ENCODE results near the gene AJM1.
"Not testable (repeated sequence)": the region's sequence is repeated elsewhere in the genome, so short reads cannot be mapped to it uniquely, and the experiment has no call there.

AJM1 gene

DNA sequence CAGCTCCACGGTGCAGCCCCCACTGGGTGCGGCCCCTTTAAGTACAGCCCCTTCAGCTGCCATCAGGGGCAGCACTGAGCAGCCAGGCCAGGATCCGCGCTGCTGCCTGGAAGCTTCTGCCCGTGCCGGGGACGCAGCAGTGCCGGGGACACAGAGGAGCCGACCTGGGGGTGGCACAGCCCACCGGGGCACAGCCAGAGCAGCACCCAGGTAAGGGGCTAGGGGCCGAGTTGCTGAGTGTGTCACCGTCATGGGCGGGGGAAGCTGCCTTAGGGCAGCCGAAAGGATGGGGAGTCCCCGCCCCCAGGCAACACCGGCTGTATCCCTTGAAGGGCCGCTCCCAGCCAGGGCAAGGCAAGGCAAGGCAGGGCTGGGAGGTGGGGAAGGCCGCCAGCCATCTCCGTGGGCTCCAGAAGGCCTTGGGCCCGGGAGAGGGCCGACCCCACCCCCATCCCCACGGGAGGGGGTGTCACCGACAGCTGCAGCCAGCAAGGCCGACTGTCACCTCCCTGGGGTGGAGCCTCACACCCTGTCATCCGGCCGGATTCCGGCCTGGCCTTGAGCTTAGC is at the start of gene AJM1:
Gene AJM1 (plus strand): TSS at position 99 of the 569 bp plus-strand sequence. CDS start 1,937 bp downstream, outside the sequence.
- peak; percentile 63 for DNase-seq (ENCODE audit: low read depth)

DNA sequence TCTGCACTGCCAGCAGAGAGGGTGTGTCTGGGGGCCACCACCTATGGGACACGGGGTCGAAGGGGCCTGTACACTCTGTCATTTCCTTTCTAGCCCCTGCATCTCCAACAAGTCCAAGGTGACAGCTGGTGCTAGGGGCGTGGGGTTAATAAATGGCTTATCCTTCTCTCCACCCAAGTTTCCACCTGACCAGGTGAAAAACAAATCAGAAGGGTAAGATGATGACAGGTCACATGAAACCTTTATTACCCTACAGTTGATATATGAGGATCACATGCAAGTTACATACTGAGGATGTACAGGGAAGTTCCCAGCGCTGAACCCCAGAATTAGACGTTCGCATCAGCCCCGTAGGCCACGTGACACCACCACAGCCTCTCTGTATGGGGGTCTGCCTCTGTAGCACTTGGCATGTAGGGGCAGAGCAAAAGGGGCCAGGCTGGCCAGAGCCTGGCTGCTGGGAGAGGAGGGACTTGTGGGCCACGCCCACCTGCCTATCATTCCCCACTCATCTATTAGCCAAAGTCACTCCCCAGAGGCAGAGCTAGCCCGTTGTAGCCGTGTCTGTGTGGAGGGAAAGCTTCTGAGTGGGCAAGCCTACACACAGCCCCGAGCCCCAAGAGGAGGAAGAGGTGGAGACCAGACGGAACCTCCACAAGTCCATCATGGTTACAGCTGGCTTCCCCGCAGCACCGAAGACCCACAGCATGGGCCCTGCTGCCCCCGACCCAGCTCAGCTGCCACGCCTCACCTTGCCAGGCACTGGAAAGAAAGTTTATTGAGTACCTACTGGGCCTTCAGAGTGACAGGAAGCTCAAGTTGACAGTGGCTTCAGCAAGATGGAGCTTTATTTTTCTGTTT is 49.0 kb upstream of the AJM1 start:
- no peak for DNase-seq (ENCODE audit: low read depth)

DNA sequence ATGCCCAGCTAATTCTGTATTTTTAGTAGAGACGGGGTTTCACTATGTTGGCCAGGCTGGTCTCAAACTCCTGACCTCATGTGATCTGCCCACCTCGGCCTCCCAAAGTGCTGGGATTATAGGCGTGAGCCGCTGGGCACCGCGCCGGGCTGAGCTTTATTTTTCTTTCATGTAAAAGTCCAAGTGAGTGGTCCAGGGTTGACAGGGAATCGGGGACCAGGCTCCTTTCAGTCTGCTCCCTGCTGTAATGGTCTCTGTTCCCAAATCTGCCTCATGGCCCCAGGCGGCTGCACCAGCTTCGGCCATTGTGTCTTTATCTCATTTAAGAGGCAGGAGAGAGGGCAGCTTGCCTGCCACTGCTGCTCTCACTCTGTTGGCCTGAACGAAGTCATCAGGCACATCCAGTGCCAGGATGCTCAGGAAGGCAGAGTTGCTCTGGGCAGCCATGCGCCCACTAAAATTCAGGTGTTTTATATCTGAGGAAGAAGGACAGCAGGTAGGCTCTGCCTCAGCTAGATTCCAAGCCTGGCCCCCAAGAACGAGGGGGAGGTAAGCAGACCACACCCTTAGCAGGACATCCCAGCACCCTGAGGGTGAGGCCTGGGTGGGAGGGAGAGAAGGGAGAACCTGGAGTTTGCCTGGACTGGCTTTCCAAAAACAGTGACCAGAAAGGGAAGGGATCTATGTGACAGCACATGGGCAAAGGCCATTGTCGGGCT is 47.8 kb upstream of the AJM1 start:
- DNase-seq (ENCODE audit: low read depth) = no peak

DNA sequence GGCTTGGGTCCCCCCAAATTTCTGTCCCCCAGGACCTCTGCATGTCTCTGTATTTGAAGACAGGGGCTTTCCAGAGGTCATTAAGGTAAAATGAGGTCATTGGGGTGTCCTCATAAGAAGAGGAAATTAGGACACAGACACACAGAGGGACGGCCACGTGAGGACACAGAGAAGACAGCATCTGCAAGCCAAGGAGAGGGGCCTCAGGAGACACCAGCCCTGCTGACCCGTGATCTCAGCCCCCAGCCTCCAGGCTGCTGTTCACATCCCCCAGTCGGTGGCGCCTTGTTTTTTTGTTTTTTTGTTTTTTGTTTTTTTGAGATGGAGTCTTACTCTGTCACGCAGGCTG is 47.3 kb upstream of the AJM1 start:
- no peak for DNase-seq (ENCODE audit: low read depth)

DNA sequence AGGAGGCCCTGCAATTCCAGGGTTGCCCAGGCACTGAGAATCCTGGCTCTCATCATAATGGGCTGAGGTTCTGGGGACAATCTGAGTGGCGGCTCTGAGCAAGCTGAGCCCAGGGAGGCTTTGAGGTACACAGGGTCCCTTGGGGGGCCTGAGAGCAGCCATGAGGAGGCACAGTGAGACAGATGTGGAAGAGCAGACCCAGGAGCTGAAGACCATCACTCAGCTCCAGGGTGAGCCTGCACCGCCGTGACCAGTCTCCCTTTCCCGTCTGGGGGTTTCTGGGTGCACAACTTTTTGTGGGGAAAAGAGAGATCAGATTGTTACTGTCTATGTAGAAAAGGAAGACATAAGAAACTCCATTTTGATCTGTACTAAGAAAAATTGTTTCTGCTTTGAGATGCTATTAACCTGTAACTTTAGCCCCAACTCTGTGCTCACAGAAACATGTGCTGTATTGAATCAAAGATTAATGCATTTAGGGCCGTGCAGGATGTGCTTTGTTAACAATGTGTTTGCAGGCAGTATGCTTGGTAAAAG is 46.0 kb upstream of the AJM1 start, which contains the start of gene CCDC183:
Gene CCDC183 (plus strand): TSS at position 101 of the 537 bp plus-strand sequence. CDS start 60 bp downstream, at position 161.
- no peak for DNase-seq (ENCODE audit: low read depth)

DNA sequence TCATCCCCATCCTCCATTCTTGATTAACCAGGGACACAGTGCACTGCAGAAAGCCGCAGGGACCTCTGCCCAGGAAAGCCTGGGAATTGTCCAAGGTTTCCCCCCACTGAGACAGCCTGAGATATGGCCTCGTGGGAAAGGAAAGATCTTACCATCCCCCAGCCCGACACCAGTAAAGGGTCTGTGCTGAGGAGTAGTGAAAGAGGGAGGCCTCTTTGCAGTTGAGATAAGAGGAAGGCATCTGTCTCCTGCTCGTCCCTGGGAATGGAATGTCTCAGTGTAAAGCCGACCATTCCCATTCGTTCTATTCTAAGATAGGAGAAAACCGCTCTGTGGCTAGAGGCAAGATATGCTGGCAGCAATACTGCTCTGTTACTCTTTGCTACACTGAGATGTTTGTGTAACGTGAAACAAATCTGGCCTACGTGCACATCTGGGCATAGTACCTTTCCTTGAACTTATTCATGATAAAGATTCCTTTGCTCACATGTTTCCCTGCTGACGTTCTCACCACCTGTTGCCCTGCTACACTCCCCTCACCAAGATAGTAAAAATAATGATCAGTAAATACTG is 45.4 kb upstream of the AJM1 start:
- not testable (repeated sequence) for DNase-seq (ENCODE audit: low read depth)

DNA sequence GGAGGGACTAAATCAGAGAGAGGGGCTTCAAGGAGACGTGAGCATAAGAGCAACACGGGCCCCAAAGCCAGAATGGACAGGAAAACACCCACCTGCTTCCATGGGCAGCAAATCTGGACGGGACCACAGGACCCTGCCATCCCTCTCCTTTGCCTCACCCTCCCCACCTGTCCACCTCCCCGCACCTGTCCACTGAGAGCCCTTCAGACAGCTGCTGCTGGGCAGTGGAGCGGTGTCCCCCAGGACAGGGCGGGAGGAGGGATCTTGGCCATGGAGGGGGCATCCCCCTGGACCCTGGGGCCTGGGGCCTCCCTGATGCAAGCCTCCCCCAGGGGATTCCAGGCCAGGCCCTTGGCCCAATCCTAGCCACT is 43.6 kb upstream of the AJM1 start:
- DNase-seq (ENCODE audit: low read depth) = no peak

DNA sequence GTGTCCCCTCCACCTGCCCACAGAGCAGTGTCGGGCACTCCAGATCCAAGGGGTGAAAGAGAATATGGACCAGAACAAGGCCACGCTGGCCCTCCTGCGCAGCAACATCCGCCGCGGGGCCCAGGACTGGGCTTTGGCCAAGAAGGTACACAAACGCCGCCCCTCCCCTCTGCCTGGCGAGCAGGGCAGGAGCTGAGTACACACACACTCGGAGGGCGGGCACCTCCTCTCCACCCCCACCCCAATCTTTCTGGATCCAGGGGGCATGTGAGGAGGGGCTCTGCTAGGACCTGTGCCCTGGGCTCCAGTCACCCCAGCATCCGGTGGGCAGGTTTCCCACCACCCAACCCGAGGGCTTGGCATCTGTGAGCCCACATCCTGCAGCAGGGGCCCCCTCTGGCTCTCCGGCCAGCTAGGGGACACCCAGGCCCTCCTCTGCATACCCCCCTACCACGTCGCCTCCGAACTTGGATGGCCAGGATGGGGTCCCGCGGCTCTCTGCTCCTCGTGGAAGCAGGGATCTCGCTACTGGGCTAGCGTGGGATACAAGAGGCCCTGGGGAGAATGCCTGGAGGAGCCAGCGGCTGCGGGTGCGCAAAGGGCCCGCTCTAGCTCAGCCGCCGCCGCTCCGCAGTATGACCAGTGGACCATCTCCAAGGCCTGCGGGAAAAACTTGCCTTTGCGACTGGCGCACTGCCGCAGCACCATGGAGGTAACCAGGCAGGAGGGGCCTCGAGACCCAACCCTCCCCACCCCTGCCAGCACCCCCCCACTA is 43.0 kb upstream of the AJM1 start:
- DNase-seq (ENCODE audit: low read depth) = no peak

DNA sequence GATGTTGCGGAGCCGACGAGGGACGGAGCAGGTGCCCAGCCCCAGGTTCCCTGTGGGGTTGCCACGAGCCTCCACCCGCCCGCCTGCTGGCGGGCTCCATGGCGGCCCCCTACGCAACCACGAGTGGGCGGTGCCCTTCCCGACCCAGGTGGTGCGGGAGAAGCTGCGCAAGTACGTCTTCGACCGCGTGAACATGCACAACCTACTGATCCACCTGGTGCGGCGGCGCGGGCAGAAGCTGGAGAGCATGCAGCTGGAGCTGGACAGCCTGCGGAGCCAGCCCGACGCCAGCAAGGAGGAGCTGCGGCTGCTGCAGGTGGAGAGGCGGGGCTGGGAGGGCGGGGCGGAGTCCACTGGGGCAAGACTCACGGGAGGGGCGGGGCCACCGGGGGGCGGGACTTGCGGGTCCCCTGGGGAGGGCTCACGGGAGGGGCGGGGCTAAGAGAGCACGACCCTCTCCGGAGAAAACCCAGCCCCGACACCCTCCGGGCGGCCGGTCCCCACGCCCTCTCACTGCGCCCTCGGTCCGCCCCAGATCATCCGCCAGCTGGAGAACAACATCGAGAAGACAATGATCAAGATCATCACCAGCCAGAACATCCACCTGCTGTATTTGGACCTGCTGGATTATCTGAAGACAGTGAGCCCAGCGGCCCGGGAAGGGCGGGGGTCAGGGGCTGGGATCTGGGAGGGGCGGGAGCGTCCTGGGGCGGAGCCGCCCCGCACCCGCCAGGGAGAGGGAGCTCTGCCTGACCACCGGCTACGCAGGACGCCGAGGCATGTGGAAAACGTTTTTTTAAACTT is 42.2 kb upstream of the AJM1 start:
- peak; percentile 83 for DNase-seq (ENCODE audit: low read depth)

DNA sequence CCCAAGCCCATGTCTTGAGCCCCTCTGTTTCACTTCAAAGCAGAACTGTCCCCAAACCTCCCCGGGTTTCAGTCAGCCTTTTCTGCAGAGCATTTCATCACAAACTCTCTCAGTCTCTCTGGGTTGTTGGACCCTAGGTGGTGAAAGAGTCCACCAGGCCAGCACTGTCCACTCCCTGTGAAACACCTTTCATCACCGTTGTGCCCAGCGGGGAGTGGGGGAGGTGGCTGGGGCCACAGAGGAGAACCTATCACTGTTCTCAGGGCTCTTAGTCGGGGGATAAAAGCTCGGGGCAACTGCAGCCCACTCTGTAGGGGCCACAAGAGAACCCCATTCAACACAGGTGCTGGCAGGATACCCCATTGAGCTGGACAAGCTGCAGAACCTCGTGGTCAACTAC is 40.0 kb upstream of the AJM1 start:
- no peak for DNase-seq (ENCODE audit: low read depth)

DNA sequence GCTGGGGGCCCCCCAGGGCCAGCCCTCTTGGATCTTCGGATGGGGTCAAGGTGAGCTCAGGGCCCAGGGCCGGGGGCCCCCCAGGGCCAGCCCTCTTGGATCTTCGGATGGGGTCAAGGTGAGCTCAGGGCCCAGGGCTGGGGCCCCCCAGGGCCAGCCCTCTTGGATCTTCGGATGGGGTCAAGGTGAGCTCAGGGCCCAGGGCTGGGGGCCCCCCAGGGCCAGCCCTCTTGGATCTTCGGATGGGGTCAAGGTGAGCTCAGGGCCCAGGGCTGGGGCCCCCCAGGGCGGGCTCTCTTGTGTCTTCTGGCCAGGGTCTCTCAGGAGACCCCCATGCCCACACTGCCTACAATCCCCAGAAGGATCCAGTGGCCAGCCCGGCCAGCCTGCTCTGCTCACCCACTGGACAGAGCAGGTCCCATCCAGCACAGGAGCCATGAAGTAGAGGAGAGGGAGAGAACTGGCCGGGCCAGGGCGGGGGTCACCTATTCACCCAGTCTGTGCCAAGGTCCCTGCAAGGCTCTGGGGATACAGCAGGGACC is 39.2 kb upstream of the AJM1 start:
- not testable (repeated sequence) for DNase-seq (ENCODE audit: low read depth)

DNA sequence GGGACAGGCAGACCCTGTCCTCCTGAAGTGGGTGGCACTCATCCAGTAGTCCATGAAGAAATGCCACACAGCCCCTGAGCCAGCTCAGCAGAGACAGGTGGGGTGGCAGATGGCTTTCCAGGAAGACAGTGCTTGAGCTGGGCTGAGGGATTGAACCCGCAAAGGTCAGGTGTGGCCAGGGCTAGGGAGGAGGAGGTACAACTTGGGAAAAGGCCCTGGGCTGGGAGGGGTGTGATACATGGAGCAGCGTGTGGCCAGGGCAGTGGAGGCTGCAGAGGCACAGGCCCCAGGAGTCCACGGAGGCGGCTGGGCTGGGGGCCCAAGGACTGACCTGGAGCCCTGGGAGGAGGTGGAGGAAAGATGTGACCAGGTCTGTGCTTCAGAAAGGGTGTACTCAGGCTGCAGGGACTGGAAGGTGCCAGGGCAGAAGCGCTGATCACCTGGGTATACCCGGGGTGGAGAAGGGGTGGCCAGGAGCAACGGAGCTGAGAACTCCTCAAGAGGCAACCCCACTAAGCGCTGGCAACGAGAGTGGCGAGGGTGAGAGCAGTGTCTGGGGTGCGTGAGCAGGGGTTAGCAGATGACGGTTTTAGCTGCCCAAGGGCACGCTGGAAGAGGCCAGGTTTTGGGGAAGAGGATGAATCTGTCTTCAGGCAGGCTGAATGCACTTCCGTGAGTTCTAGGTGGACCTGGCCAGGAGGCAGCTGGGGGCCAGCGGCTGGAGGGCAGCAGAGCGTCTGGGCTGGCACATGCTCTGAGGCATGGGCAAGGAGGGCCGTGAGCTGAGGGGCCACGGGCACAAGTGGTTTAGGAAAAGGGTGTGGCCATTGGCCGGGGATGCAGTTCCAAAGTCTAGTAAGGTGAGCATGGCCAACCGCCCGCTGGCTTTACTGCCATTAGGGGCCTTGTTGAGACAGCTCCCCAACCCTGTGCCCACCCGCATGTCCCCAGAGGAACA is 38.4 kb upstream of the AJM1 start:
- no peak for DNase-seq (ENCODE audit: low read depth)

DNA sequence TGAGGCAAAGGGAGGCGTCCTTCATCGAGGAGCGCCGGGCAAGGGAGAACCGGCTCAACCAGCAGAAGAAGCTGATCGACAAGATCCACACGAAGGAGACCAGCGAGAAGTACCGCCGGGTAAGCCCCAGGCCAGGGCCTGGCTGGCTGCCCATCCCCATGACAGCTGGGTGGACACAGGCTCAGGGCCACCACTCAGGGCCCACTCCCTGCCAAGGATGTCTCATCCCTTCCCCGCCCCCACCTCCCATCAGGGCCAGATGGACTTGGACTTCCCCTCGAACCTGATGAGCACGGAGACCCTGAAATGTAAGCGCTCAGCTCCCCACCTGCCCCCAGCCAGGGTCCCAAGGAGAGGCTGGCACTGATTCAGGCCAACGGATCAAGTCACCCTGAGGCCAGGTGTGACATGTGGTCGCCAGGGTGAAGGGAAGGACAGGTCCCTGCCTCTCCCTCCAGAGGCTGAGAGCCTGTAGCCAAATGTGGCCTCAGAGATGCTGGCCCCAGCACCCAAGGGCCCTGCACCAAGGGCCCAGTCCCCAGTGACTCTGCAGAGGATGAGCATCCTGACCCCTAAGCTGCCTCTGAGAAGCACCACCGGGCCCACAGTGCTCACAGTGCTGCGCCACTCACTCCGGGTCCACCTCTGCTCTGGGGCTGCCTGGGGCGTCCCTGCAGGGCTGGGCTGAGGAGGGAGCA is 37.6 kb upstream of the AJM1 start:
- DNase-seq (ENCODE audit: low read depth) = no peak

DNA sequence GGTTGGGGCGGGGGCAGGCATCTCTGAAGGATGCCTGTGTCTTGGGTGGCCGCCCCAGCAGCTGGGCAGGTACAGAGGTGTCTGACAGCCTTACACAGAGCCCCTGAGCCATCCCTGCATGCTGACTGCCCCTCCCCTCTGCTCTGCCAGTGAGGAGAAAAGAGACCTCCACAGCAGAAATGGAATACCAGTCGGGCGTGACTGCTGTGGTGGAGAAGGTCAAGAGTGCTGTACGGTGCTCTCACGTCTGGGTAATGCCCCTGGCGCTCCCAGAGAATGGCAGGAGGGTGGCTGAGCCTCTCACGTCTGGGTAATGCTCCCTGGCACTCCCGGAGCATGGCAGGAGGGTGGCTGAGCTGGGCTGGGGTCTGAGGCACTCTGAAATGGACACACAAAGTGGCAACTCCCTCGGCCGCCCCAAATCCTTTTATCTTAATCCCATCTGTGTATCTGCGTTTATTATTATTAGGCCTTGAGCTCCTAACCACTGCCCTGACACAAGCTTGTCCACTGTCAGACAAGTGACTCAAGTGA is 37.0 kb upstream of the AJM1 start:
- DNase-seq (ENCODE audit: low read depth) = no peak

DNA sequence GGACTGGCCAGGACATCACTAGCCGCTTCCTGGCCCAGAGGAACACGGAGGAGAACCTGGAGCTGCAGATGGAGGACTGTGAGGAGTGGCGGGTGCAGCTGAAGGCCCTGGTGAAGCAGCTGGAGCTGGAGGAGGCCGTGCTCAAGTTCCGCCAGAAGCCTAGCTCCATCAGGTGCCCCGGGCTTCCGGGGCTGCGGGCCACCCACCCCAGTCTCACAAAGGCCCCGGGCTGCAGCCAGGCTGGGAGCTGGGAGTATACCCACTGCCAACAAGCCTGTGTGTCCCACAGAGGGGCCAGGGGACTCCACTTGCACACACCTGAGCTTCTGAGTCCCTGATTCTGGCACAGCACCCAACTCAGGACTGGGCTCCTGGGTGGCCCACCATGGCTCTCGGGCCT is 36.2 kb upstream of the AJM1 start:
- no peak for DNase-seq (ENCODE audit: low read depth)

DNA sequence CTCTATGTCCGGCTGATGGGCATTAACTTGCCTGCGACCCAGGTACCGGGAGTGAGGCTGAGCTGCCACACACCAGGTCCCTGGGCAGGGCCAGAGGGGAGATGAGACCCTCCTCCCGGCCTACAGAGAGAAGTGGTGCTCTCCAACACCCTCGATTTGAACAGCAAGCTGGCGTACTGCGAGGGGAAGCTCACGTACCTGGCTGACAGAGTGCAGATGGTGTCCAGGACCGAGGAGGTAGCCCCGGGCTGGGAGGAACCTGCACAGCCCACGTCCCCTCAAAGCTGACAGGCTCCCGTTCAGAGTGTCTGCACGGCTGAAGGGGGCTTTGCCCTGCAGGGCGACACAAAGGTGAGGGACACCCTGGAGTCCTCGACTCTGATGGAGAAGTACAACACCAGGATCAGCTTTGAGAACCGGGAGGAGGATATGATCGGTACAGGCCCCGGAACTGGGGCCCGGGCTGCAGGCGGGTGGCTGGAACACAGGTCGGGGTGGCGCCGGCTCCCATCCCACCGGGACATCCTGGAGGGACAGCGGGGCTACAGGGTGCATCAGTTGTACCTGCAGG is 35.6 kb upstream of the AJM1 start:
- no peak for DNase-seq (ENCODE audit: low read depth)

DNA sequence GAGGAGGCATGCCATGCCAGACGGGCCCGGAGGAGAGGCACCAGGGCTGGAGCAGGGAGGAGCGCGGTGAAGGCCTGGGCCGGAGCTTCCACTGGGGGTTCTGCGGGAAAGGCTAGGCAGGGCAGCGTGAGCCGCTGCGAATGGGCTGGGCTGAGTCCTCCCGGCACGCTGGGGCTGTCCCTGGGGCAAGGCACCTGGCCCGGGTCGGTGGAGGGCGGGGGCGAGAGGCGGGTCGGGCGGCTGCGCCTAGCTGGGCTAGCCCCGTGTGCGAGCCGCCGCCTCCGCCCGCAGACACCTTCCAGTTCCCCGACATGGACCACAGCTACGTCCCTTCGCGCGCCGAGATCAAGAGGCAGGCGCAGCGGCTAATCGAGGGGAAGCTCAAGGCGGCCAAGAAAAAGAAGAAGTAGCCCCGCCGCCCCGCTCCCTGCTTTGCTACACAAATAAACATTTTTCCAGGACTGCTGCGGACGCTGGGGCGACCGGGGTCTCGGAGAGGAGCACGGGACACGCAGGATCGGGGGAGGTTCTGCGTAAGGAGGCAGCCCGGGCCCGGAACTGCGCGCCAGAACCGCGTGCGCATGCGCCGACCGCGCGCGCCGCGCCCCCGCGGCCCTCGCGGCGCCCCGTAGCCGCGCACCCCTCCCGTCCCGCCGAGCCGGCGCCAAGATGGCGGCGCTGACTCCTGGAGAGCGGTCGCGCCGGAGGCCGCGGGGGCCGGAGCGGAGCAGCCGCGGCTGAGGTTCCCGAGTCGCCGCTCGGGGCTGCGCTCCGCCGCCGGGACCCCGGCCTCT is 34.8 kb upstream of the AJM1 start, which contains the start of gene RABL6:
Gene RABL6 (plus strand): TSS at position 668 of the 794 bp plus-strand sequence. CDS start 249 bp downstream, outside the sequence.
- DNase-seq (ENCODE audit: low read depth) = peak; percentile 73
